Measurements from ENCODE around the gene RAD51B. TPM values are rescaled to one million over a fixed set of nuclear protein-coding genes. Genes with fewer than 3 reads are reported as not detected.

RAD51B gene
- total and polyA plus RNA-seq, 2 of the 13 experiments (the other 11 are each of a cell fraction or from before 2014, with no cell fraction given) = 7.0 to 9.5 TPM

- TF ChIP-seq THAP7 (CRISPR knock-in tag; IDR thresholded peaks at IDR 0.05) (no peak), NCOR1 (IDR thresholded peaks at IDR 0.05; ENCODE audit: borderline replicate concordance, low read length) (peak; percentile 60; the same call in 1 of the 2 replicates), GTF3A (CRISPR knock-in tag; conservative IDR thresholded peaks at IDR 0.05) (no peak), POGK (CRISPR knock-in tag; conservative IDR thresholded peaks at IDR 0.05) (no peak), KLF13 (CRISPR knock-in tag; IDR thresholded peaks at IDR 0.05) (no peak), ZNF704 (CRISPR knock-in tag; IDR thresholded peaks at IDR 0.05; ENCODE audit: borderline replicate concordance) (no peak), CEBPG (CRISPR knock-in tag; IDR thresholded peaks at IDR 0.05) (peak; percentile 80), IKZF4 (CRISPR knock-in tag; IDR thresholded peaks at IDR 0.05; ENCODE audit: borderline replicate concordance, low read depth, not compliant biosample characterization) (no peak), MEF2D (CRISPR knock-in tag; IDR thresholded peaks at IDR 0.05) (0 out of 2 replicates have a peak, but pooled peaks have one; percentile 38), ISL2 (CRISPR knock-in tag; IDR thresholded peaks at IDR 0.05) (peak; percentile 90), NR0B2 (CRISPR knock-in tag; IDR thresholded peaks at IDR 0.05) (no peak), ZNF280B (CRISPR knock-in tag; IDR thresholded peaks at IDR 0.05; ENCODE audit: borderline replicate concordance) (no peak), GATAD1 (CRISPR knock-in tag; IDR thresholded peaks at IDR 0.05) (no peak), NFE2L2 (IDR thresholded peaks at IDR 0.05; ENCODE audit: low read length) (no peak), MIER2 (CRISPR knock-in tag; IDR thresholded peaks at IDR 0.05) (no peak), DMAP1 (CRISPR knock-in tag; IDR thresholded peaks at IDR 0.05) (no peak), ZNF816 (CRISPR knock-in tag; IDR thresholded peaks at IDR 0.05; ENCODE audit: borderline replicate concordance) (peak; percentile 33; the same call in 1 of the 2 replicates), ZNF136 (CRISPR knock-in tag; IDR thresholded peaks at IDR 0.05; ENCODE audit: low read depth) (no peak), TAF1 (CRISPR knock-in tag; IDR thresholded peaks at IDR 0.05) (no peak), ZNF629 (CRISPR knock-in tag; conservative IDR thresholded peaks at IDR 0.05) (no peak), MED13 (CRISPR knock-in tag; IDR thresholded peaks at IDR 0.05) (peak; percentile 47; the same call in 1 of the 2 replicates), SMARCE1 (IDR thresholded peaks at IDR 0.05; ENCODE audit: borderline replicate concordance) (no peak), ZSCAN30 (CRISPR knock-in tag; IDR thresholded peaks at IDR 0.05) (no peak), RXRA (CRISPR knock-in tag; IDR thresholded peaks at IDR 0.05) (peak; percentile 54; the same call in 1 of the 2 replicates), RCOR2 (CRISPR knock-in tag; IDR thresholded peaks at IDR 0.05) (peak; percentile 79; the same call in 1 of the 2 replicates), KDM2A (CRISPR knock-in tag; IDR thresholded peaks at IDR 0.05; ENCODE audit: borderline replicate concordance, low read depth) (no peak)
Measured at GRCh38 chr14:68728342-68729106, 908.9 kb downstream of the RAD51B start (continued).

Data from HepG2 (cell line).